Measurements from ENCODE around the gene SMO. TPM values are rescaled to one million over a fixed set of nuclear protein-coding genes. Genes with fewer than 3 reads are reported as not detected.
A peak's percentile ranks its signal among the peaks of the same experiment; 100 is the strongest.

Gene SMO
- polyA plus RNA-seq, 3 donors = 0.07 TPM; not detected in 2

DNA sequence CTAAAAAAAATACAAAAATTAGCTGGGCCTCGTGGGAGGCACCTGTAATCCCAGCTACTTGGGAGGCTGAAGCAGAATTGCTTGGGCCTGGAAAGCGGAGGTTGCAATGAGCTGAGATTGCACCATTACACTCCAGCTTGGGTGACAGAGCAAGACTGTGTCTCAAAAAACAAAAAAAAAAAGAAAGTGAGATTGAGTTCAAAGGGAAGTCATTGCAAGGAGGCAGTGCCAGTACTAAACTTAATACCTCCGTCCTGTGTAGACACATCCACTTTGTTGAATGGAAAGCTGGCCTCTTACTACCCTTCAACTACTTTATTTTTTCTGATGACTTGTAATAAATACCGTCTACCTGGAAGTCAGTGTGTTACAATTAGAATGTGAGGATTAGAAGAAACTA lies 67.4 kb downstream of the SMO start:
- TF ChIP-seq, protein P1, sequence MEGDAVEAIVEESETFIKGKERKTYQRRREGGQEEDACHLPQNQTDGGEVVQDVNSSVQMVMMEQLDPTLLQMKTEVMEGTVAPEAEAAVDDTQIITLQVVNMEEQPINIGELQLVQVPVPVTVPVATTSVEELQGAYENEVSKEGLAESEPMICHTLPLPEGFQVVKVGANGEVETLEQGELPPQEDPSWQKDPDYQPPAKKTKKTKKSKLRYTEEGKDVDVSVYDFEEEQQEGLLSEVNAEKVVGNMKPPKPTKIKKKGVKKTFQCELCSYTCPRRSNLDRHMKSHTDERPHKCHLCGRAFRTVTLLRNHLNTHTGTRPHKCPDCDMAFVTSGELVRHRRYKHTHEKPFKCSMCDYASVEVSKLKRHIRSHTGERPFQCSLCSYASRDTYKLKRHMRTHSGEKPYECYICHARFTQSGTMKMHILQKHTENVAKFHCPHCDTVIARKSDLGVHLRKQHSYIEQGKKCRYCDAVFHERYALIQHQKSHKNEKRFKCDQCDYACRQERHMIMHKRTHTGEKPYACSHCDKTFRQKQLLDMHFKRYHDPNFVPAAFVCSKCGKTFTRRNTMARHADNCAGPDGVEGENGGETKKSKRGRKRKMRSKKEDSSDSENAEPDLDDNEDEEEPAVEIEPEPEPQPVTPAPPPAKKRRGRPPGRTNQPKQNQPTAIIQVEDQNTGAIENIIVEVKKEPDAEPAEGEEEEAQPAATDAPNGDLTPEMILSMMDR (IDR thresholded peaks at IDR 0.05) = no peak
- H3K27me3 ChIP-seq (ENCODE audit: control insufficient read depth in 2 of 2, insufficient read depth in 2 of 2, low read length in 2 of 2) = no peaks in the 10 kb centered on the region
- intact Hi-C loops (cut with micrococcal nuclease) = no loop called here
- H4K20me1 ChIP-seq (ENCODE audit: insufficient read depth, low read length) = no peaks in the 10 kb centered on the region
- peak in 1 of 3 donors; percentile 11 for DNase-seq
- no peaks in the 10 kb centered on the region for H3K9me3 Mint-ChIP-seq
- peaks cover 0 to under 1% (median 0%) of the 10 kb centered on the region in 3 donors for H3K27me3 Mint-ChIP-seq (ENCODE audit: low read depth in 3 of 3)
- no peak overlapping the region for H3K4me3 ChIP-seq (replicated peaks in 1 of 3; ENCODE audit: low read depth in 2 of 3, low read length in 3 of 3)
- H3K4me3 Mint-ChIP-seq = no peak overlapping the region
- WGBS (ENCODE audit: insufficient coverage) = 17% methylated on average over 1 of the region's 4 CpGs
- peak overlapping the region in 4 of 7 donors; percentile 22 to 76 (median 64) for H3K27ac Mint-ChIP-seq
- H3K36me3 ChIP-seq (replicated peaks in 1 of 2; ENCODE audit: control insufficient read depth in 1 of 2, insufficient read depth in 2 of 2, low read length in 2 of 2) = no peaks in the 10 kb centered on the region
- peaks cover 7% of the 10 kb centered on the region for H3K79me2 ChIP-seq (ENCODE audit: insufficient read depth, low read length)
- peaks cover 17 to 28% of the 10 kb centered on the region in 2 donors for H3K4me1 ChIP-seq (ENCODE audit: control insufficient read depth in 1 of 2, insufficient read depth in 2 of 2, low read length in 2 of 2)
- H3K4me1 Mint-ChIP-seq = peaks cover 35% of the 10 kb centered on the region
- no peak overlapping the region for H2AFZ ChIP-seq (ENCODE audit: insufficient read depth, low read depth, low read length, poor library complexity, severe bottlenecking)
- no peaks in the 10 kb centered on the region for H3K36me3 Mint-ChIP-seq
- no peak overlapping the region for H3K4me2 ChIP-seq (replicated peaks; ENCODE audit: extremely low read depth, low read length, poor library complexity, severe bottlenecking)
- H3K9me3 ChIP-seq (replicated peaks in 1 of 2; ENCODE audit: control insufficient read depth in 1 of 2, insufficient read depth in 1 of 2, low read length in 2 of 2) = no peaks in the 10 kb centered on the region
- H3K27ac ChIP-seq (ENCODE audit: low read depth in 1 of 2, low read length in 2 of 2) = no peak overlapping the region
- no peak overlapping the region for H3K9ac ChIP-seq (ENCODE audit: insufficient read depth, low read length, poor library complexity, severe bottlenecking)

DNA sequence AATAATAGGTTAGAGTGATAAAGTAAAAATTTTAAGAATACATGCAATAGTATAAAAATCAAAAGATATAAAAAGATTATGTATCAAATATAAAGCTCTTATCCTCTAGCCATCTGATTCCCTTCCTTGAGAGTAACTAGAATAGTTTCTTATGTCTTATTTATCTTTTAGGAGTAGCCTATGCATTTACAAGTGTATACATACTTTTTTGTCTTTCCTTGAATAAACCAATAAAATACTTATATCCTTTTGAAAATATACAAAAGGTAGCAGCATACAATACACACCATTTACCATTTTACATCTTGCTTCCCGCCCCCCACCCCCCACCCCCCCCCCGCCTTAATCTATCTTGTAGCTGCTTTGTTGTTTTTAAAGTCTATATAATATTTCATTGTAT lies 67.8 kb downstream of the SMO start:
- Histone ChIP-seq H4K20me1 (ENCODE audit: insufficient read depth, low read length) (no peaks in the 10 kb centered on the region), H3K79me2 (ENCODE audit: insufficient read depth, low read length) (peaks cover 6% of the 10 kb centered on the region), H3K27ac (ENCODE audit: low read depth in 1 of 2, low read length in 2 of 2) (no peak overlapping the region), H3K9ac (ENCODE audit: insufficient read depth, low read length, poor library complexity, severe bottlenecking) (no peak overlapping the region), H2AFZ (ENCODE audit: insufficient read depth, low read depth, low read length, poor library complexity, severe bottlenecking) (no peak overlapping the region), H3K4me2 (replicated peaks; ENCODE audit: extremely low read depth, low read length, poor library complexity, severe bottlenecking) (no peak overlapping the region), H3K36me3 (replicated peaks in 1 of 2; ENCODE audit: control insufficient read depth in 1 of 2, insufficient read depth in 2 of 2, low read length in 2 of 2) (no peaks in the 10 kb centered on the region), H3K4me1 (ENCODE audit: control insufficient read depth in 1 of 2, insufficient read depth in 2 of 2, low read length in 2 of 2) (peaks cover 17 to 28% of the 10 kb centered on the region in 2 donors), H3K4me3 (replicated peaks in 1 of 3; ENCODE audit: low read depth in 2 of 3, low read length in 3 of 3) (no peak overlapping the region), H3K9me3 (replicated peaks in 1 of 2; ENCODE audit: control insufficient read depth in 1 of 2, insufficient read depth in 1 of 2, low read length in 2 of 2) (no peaks in the 10 kb centered on the region), H3K27me3 (ENCODE audit: control insufficient read depth in 2 of 2, insufficient read depth in 2 of 2, low read length in 2 of 2) (no peaks in the 10 kb centered on the region)
- Mint-ChIP-seq H3K9me3 (no peaks in the 10 kb centered on the region), H3K27ac (peak overlapping the region in 3 of 7 donors; percentile 22 to 76 (median 69)), H3K27me3 (ENCODE audit: low read depth in 3 of 3) (no peaks in the 10 kb centered on the region), H3K4me3 (no peak overlapping the region), H3K36me3 (no peaks in the 10 kb centered on the region), H3K4me1 (peaks cover 35% of the 10 kb centered on the region)
- WGBS (ENCODE audit: insufficient coverage) = no CpG with 5 or more reads among the region's 2 CpGs
- TF ChIP-seq, protein P1 (IDR thresholded peaks at IDR 0.05) = no peak
- intact Hi-C loops (cut with micrococcal nuclease) = no loop called here
- no peak for DNase-seq
